UCSD-AML1 (cell line): Measurements from ENCODE around the gene CASR.

Experiments
- DNase-seq: peaks from one replicate; lab custom pipeline; 2025; ENCODE audit not compliant: unreplicated experiment; lab: John Stamatoyannopoulos, UW

The CASR gene

DNA sequence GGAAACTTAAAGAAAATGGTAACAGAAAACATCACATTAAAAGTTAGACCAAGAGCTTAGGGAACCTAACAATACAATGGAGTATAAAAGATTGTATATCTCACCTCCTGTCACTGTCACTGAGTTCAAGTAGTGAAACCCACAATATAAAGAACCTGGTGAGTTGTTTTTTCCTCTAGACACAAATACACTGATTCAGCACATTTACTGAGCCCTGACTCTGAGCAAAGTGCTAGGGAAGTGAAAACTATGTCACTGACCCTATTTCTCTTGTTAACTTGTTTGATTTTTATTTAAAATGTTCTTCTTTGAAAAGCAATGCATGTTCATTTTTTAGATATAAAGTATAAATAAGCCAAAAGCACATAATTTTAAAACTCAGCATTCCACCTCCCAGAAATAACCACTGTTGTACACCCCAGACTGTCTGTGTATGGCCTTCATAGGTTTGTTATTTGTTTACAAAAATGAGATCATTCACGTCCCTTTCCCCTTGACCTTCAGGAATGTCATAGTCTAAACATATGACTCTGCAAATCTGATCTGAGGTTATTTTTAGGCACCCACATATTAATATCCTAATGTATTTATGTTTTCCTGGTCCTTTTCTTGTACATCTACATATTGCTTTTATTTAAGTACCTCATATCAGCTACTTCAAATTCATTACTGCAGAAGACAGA, 72.4 kb downstream of the CASR start:
- no peak for DNase-seq

DNA sequence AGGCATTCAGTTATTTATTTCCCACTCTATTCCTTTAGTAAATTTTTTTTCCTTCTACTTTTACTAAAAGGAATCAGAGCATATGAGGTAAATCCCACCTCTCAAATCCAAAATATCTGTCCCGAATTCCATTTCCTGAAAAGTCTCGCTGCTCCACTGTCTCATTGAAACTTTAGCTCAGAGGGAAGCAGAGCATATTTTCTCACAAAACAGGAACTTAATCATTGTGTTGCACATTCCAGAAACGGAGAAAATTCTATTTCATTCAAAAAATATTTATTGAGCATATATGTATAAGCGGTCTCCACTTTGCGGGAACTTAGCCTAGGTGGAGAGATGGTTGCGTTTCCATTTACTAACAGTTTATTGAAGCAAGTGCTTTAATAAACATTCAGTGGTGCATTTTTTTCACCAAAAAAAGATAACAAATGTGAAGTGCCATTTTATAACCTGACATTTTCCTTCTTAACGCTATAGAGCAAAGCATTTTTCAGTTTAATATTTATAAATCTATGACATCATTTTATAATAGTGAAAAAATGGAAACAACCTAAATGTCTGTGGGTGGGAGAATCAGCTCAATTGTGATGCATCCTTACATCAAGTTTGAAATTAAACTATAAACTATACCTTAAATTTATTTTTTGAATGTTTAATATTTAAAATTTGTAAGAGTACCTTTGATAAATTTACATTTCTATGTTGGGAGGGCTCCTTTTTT, 74.3 kb downstream of the CASR start:
- no peak for DNase-seq

DNA sequence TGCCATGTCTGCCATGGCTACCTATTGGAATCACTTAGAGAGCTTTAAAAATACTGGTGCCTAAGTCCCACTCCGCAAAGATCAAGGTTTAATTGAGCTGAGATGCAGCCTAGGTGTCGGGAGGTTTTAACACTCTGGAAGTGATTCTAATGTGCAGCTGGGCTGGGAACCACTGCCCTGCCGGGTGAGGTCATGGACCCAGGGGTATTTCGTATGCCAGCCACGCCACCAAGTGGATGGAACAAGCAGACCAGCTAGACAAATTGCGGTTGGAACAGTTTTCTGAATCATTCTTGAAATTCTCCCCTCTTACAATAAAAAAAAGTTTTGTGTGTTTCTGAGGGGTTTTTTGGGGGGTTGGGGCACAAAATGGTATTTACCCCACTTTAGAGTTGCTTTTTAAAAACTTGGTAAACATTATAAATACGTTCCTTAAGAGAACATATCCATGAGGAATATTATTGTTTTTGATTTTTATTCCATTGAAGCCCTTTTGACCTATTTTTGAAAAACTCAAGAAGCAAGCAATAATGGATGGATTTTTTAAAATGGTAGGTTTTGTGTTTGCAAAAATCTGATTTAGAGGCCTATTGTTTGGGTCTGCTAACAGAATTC, 75.4 kb downstream of the CASR start:
- DNase-seq = peak; percentile 54

DNA sequence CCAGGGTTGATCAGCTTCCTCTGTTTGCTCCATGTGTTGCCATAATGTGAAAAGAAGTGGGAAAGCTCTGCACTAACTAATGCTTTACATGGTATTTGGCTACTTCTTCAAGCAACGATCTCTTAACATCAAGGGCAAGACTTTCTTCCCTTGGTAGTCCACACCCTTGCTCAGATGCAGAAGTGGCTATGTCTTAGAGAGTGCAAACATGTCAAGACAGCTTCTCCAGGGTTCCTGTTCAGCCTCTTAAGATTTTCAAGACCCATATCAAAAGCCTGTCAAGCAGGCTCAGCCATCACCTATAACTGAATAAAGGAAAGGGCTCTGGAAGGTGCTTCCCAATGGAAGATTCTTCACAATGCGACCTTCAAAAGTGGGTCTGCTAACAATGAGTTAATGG, 76.7 kb downstream of the CASR start:
- DNase-seq = no peak

- DNase-seq = no peak
These were observed 79.6 kb downstream of the CASR start for GRCh38 chr3:122263058-122263457.

- DNase-seq = no peak
These were observed 80.6 kb downstream of the CASR start for GRCh38 chr3:122263974-122264588.

GRCh38 chr3:122265957-122266356, 82.5 kb downstream of the CASR start:
- no peak for DNase-seq

DNA sequence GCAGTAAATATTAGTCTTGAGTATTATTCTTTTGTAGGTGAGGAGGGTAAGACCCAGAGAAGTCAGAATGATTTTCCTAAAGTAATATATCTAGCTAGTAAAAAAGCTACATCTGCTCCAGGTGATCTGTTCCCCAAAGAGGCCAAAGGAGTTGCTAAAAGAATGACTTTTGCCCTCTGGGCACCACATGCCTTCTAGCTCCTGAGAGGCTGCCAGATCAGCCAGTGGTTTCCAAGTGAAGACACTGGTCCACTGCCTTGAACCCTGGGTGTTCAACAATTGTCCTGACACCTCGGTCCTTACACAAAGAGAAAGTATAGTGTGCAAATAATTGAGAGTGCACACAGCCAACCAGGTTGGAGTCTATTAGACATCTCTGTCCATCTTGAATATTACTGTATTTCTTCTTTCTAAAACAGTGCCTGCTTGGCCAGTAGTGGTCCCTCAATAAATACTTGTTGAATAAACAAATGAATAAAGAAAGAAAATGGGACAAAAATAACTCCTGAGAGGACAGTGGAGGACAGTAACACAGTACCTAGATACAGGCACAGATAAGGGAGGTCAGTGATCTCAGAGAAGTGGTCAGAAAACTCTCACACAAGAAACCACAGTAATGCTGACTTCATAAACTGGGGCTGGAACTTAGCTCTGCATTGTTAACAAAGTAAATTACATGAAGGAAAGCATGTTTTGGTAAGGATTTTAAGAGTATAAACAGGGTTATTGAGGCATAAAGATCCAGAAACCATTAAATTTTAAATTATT, 85.0 kb downstream of the CASR start:
- DNase-seq = no peak

GRCh38 chr3:122269045-122269444, 85.6 kb downstream of the CASR start:
- DNase-seq = no peak

DNA sequence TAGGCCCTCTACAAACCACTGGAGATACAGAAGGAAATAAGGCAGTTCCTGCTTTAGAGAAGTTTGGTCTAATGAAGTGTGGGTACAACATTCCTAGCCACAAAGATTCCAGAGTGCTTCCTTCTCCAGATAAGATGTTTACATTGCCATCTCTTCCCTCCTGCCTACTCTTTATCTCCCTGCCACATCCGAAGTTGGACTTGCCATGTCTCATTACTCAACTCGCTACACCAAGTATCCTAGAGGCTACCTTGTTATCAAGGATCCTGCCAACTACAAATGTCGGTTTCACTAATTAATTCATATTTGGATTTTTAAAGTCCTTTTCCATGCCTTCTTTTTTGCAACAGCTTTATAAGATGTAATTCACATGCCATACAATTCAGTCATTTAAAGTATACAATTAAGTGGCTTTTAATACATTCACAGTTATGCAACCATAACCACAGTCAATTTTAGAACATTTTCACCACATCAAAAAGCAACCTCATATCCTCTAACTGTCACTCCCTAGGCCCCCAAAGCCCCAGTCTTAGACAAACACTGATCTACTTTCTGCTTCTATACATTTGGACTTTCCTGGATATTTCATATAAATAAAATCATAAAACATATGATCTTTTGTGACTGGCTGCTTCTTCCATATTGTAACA, 87.9 kb downstream of the CASR start:
- DNase-seq = no peak

DNA sequence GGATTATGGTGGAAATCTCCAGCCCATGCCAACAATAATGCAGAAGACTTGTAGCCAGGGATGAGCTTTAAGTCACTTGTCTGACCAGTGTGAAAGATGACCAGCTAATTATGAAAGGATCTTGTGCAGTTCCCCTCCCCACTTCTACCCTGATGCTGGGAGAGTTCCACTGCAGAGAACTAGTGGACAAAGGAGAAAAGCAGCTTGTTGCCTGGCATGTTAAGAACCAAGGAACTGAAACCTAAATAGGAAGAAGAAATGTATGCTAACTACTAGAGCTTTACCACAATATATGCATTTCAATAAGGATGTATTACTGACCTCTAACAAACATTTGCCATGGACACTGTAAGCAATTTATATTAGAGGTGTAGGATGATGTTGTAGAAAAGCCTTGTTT, 89.4 kb downstream of the CASR start:
- no peak for DNase-seq

GRCh38 chr3:122273498-122273897, 90.0 kb downstream of the CASR start:
- DNase-seq = no peak

DNA sequence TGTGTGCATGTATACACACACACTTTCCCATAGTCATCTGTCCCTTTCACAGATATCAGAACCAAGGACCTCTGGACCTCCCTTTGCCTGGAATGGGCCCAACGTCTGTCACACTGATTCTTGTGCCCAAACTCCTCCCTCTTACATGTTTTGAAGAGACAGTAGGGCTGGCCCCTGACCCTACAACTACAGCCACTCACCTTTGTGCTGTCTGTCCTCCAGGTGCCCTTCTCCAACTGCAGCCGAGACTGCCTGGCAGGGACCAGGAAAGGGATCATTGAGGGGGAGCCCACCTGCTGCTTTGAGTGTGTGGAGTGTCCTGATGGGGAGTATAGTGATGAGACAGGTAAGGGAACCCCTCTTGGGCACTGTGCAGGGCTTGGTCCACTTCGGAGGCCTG, 98.4 kb downstream of the CASR start:
- DNase-seq = no peak

DNA sequence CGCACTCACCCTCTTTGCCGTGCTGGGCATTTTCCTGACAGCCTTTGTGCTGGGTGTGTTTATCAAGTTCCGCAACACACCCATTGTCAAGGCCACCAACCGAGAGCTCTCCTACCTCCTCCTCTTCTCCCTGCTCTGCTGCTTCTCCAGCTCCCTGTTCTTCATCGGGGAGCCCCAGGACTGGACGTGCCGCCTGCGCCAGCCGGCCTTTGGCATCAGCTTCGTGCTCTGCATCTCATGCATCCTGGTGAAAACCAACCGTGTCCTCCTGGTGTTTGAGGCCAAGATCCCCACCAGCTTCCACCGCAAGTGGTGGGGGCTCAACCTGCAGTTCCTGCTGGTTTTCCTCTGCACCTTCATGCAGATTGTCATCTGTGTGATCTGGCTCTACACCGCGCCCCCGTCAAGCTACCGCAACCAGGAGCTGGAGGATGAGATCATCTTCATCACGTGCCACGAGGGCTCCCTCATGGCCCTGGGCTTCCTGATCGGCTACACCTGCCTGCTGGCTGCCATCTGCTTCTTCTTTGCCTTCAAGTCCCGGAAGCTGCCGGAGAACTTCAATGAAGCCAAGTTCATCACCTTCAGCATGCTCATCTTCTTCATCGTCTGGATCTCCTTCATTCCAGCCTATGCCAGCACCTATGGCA, 100.5 kb downstream of the CASR start:
- no peak for DNase-seq

GRCh38 chr3:122284486-122284885, 101.0 kb downstream of the CASR start:
- no peak for DNase-seq

DNA sequence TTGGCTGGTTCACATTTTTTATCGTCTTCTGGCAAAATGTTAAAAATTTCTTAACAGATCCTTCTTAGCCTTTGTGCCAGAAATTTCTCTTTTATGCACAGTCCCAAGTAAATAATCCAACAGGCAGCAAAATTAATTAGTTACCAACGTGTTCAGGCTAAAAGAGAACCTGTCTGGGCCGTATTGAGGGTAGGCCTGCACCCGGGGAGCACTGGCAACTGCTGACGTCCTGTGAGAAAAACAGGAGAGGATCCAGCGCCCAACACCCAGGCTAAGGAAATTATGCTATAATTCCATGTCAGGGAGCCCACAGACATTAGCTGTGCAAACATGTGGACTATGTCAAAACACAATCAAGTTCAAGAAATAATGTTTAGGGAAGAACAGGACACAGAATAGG, 110.9 kb downstream of the CASR start:
- no peak for DNase-seq

DNA sequence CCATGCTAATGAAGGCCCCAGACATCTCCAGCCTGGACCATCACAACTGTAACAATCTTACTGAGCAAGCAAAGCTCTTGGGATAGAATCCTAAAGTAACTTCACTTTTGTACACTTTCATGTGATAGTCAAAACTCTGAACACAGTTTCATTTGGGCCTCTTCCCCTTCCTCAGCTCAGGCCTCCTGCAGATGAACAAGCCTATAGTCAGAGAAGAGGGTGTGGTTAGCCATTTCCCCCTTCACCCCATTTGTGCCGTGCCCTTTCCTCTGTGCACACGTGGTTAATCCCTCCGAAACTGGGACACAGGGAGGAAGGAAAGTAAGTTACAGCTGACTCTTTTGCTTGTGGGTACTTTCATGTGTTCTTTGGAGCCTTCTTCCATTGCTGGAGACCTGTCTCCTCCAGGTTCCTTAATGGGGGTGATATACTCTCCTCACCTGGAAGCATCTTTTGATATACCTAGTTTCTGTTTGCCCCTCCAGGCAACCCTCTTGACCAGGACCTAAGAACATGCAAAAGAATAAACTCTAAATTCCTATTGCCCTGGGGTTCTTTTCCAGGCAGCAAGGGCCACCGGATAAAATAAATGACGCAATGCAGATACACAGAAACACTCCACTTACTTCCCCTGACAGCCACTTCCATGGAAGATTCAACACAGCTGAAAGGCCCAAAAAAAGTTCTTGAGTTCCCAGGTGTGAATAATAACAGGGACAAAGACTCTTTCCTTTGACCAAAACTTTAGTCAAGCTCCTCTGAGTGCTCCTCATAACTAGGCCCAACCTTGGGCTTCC, 112.0 kb downstream of the CASR start:
- DNase-seq = peak; percentile 17

GRCh38 chr3:122298239-122298638, 114.8 kb downstream of the CASR start:
- DNase-seq = no peak

DNA sequence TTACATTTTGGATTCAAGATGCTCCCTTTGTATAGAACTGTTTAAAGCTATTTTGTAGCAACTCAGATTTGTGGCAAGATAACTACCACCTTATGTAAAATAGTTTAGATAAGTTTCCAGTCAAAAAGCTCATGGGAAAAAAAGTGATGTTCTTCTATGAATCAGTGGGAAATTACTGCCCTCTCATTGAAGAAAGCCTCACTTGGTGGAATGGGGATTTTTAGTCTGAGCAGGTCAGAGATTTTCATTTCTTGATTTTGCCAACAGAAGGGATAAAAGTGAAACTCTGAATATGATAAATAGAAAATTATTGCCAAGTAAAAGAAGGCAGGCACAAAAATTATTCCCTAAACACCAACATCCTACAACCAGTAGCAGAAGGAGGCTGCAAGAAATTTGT, 115.7 kb downstream of the CASR start:
- no peak for DNase-seq
